ENCODE measurements around the gene GMDS.

The GMDS gene

DNA sequence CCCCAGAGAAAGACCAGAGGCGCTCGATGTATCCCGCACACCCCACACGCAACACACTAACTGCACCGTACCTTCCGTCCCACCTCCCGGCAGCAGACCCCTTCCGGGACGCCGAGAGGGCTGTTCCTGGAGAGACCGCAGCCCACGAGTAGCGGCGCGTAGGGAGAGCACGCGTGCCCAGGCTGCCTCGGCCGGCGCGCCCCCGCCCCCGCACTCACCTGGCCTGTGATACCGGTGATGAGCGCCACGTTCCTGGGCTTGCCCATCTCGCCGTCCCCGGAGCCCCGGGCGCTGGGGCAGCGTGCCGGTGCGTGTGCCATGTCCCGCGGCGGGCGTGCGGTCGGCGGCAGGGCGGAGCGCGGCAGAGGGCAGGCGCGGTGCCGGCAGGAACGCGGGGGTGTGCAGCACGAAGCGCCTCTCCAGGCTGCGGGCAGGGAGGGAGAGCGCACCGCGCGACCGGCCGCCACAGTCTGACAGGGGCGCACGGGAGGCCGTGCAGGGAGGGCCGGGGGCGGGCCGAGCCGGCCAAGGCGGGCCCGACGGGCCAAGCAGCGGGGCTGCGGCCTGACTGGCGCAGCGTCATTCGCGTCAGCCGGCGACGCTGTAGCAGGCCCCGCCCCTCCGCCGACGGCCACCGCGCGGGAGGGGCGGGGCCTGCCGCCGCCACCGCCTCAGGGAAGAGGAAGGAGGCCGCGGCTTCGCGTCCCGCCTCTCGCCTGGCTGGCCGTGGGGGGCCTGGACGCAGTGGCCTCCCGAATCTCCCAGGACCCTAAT is at the start of gene GMDS:
Gene GMDS, minus strand, starts transcription at position 503 of the 774 bp plus-strand sequence.
- Histone ChIP-seq H3K27ac (ENCODE audit: low read depth, low read length) (peak within 1 kb of the TSS; percentile 78), H3K4me3 (ENCODE audit: low read depth, low read length) (peak within 1 kb of the TSS; percentile 95), H3K4me1 (ENCODE audit: control insufficient read depth, insufficient read depth, low read length) (peaks cover 45% of the 10 kb centered on the region), H3K36me3 (ENCODE audit: control insufficient read depth, insufficient read depth, low read length) (no peaks in the 10 kb centered on the region), H3K27me3 (ENCODE audit: control insufficient read depth, insufficient read depth, low read length) (peaks cover 6% of the 10 kb centered on the region), H3K9ac (ENCODE audit: low read depth, low read length) (peak within 1 kb of the TSS; percentile 78), H3K9me3 (ENCODE audit: control insufficient read depth, insufficient read depth, low read length) (no peaks in the 10 kb centered on the region)

DNA sequence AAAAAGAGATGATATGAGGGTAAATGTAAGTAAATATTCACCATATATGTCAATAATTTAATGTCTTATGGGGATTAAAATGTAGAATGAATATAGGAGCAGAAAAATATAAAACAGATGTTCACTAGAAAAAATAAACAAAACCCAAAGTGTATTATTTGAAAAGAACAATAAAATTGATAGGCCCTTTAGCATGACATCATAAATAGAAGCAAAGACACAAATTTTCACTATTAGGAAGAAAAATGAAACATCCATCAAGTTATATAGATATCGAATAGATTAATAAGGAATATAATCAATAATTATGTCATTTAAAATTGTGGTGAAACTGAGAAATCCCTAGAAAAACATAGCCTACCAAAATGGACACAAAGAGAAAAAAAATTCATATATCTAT is 40.1 kb upstream of the GMDS start:
- Histone ChIP-seq H3K27ac (ENCODE audit: low read depth, low read length) (no peak overlapping the region), H3K4me1 (ENCODE audit: control insufficient read depth, insufficient read depth, low read length) (no peaks in the 10 kb centered on the region), H3K36me3 (ENCODE audit: control insufficient read depth, insufficient read depth, low read length) (no peaks in the 10 kb centered on the region), H3K9me3 (ENCODE audit: control insufficient read depth, insufficient read depth, low read length) (no peaks in the 10 kb centered on the region; the same call in 1 of the 2 replicates), H3K9ac (ENCODE audit: low read depth, low read length) (no peak overlapping the region), H3K27me3 (ENCODE audit: control insufficient read depth, insufficient read depth, low read length) (no peaks in the 10 kb centered on the region), H3K4me3 (ENCODE audit: low read depth, low read length) (no peak overlapping the region)

GRCh38 chr6:2275892-2276242 is 30.5 kb upstream of the GMDS start:
- H3K9ac ChIP-seq (ENCODE audit: low read depth, low read length), result no peak overlapping the region
- no peaks in the 10 kb centered on the region for H3K27me3 ChIP-seq (ENCODE audit: control insufficient read depth, insufficient read depth, low read length)
- no peak overlapping the region for H3K4me3 ChIP-seq (ENCODE audit: low read depth, low read length)
- 0 out of 2 replicates have a peak, but pooled peaks cover 3% of the 10 kb centered on the region for H3K4me1 ChIP-seq (ENCODE audit: control insufficient read depth, insufficient read depth, low read length)
- no peak overlapping the region for H3K27ac ChIP-seq (ENCODE audit: low read depth, low read length)
- H3K9me3 ChIP-seq (ENCODE audit: control insufficient read depth, insufficient read depth, low read length), result peaks cover 5% of the 10 kb centered on the region; the same call in 1 of the 2 replicates
- no peaks in the 10 kb centered on the region for H3K36me3 ChIP-seq (ENCODE audit: control insufficient read depth, insufficient read depth, low read length)

GRCh38 chr6:2274981-2275891 is 29.8 kb upstream of the GMDS start:
- Histone ChIP-seq H3K9ac (ENCODE audit: low read depth, low read length) (no peak overlapping the region), H3K27ac (ENCODE audit: low read depth, low read length) (no peak overlapping the region), H3K4me1 (ENCODE audit: control insufficient read depth, insufficient read depth, low read length) (0 out of 2 replicates have a peak, but pooled peaks cover 4% of the 10 kb centered on the region), H3K9me3 (ENCODE audit: control insufficient read depth, insufficient read depth, low read length) (peaks cover 5% of the 10 kb centered on the region; the same call in 1 of the 2 replicates), H3K4me3 (ENCODE audit: low read depth, low read length) (no peak overlapping the region), H3K36me3 (ENCODE audit: control insufficient read depth, insufficient read depth, low read length) (no peaks in the 10 kb centered on the region), H3K27me3 (ENCODE audit: control insufficient read depth, insufficient read depth, low read length) (no peaks in the 10 kb centered on the region)

DNA sequence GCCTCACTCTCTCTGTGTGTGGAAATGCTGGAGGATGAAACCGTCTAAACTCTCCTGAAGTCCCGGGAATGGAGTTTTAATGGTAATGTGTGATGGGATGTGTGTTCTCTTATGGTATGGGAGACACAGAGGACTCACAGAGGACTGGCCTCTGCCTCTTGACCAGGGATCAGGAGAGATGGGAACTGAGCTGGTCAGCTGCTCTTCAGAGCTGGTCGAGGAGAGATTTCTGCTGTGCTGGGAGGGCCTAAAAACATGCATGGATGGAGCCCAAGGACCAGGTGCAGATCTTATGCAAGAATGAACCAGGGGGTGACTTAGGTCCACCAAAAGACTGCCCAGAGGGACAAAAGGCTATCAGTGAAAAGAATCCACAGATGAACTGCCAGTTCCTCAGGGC is 27.3 kb upstream of the GMDS start:
- no peaks in the 10 kb centered on the region for H3K9me3 ChIP-seq (ENCODE audit: control insufficient read depth, insufficient read depth, low read length)
- H3K36me3 ChIP-seq (ENCODE audit: control insufficient read depth, insufficient read depth, low read length), result no peaks in the 10 kb centered on the region
- H3K4me3 ChIP-seq (ENCODE audit: low read depth, low read length), result no peak overlapping the region
- H3K9ac ChIP-seq (ENCODE audit: low read depth, low read length), result no peak overlapping the region
- no peak overlapping the region for H3K27ac ChIP-seq (ENCODE audit: low read depth, low read length)
- no peaks in the 10 kb centered on the region for H3K27me3 ChIP-seq (ENCODE audit: control insufficient read depth, insufficient read depth, low read length)
- H3K4me1 ChIP-seq (ENCODE audit: control insufficient read depth, insufficient read depth, low read length), result 0 out of 2 replicates have a peak, but pooled peaks cover 4% of the 10 kb centered on the region

DNA sequence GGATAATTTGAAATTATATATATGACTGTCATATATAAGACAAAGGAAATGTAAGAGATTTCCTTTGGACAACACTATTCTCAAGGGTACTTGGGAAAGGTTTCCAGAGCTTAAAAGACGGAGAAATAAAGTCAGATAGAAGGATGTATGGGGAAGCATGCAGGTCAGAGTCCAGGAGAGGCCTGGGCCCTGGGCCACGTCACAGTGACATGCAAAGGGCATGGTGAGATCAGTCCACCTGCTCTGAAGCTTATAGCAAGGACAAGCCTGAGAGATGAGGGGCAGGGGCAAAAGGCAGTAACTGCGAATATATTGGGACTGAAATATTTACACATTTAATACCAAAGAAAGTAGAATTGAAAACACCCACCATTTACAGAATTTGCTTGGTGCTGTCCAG is 24.6 kb upstream of the GMDS start:
- H3K36me3 ChIP-seq (ENCODE audit: control insufficient read depth, insufficient read depth, low read length), result no peaks in the 10 kb centered on the region
- H3K9me3 ChIP-seq (ENCODE audit: control insufficient read depth, insufficient read depth, low read length), result no peaks in the 10 kb centered on the region
- 0 out of 2 replicates have a peak, but pooled peaks cover 4% of the 10 kb centered on the region for H3K4me1 ChIP-seq (ENCODE audit: control insufficient read depth, insufficient read depth, low read length)
- no peak overlapping the region for H3K27ac ChIP-seq (ENCODE audit: low read depth, low read length)
- H3K4me3 ChIP-seq (ENCODE audit: low read depth, low read length), result no peak overlapping the region
- H3K27me3 ChIP-seq (ENCODE audit: control insufficient read depth, insufficient read depth, low read length), result no peaks in the 10 kb centered on the region
- no peak overlapping the region for H3K9ac ChIP-seq (ENCODE audit: low read depth, low read length)

DNA sequence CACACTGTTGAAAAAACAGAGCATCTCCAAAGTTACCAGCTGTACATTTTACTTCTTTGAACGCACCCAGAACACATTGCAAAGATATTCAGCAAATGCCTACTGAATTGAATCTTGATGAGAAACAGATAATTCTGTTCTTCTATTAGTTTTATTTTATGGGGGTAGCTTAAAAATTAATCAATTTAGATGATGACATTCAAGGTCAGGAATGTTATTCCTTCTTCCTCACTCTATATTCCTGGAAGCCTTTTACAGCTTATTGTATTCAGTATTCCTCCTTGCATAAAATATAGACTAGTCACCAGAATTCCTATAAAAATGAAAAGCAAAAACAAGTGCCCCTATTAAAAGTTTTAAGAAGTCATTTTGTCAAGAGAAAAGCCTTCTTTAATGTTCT is 21.4 kb upstream of the GMDS start:
- H3K4me3 ChIP-seq (ENCODE audit: low read depth, low read length), result no peak overlapping the region
- H3K9ac ChIP-seq (ENCODE audit: low read depth, low read length), result no peak overlapping the region
- no peaks in the 10 kb centered on the region for H3K9me3 ChIP-seq (ENCODE audit: control insufficient read depth, insufficient read depth, low read length)
- H3K27me3 ChIP-seq (ENCODE audit: control insufficient read depth, insufficient read depth, low read length), result no peaks in the 10 kb centered on the region
- 0 out of 2 replicates have a peak, but pooled peaks cover 4% of the 10 kb centered on the region for H3K4me1 ChIP-seq (ENCODE audit: control insufficient read depth, insufficient read depth, low read length)
- H3K36me3 ChIP-seq (ENCODE audit: control insufficient read depth, insufficient read depth, low read length), result no peaks in the 10 kb centered on the region
- H3K27ac ChIP-seq (ENCODE audit: low read depth, low read length), result no peak overlapping the region

DNA sequence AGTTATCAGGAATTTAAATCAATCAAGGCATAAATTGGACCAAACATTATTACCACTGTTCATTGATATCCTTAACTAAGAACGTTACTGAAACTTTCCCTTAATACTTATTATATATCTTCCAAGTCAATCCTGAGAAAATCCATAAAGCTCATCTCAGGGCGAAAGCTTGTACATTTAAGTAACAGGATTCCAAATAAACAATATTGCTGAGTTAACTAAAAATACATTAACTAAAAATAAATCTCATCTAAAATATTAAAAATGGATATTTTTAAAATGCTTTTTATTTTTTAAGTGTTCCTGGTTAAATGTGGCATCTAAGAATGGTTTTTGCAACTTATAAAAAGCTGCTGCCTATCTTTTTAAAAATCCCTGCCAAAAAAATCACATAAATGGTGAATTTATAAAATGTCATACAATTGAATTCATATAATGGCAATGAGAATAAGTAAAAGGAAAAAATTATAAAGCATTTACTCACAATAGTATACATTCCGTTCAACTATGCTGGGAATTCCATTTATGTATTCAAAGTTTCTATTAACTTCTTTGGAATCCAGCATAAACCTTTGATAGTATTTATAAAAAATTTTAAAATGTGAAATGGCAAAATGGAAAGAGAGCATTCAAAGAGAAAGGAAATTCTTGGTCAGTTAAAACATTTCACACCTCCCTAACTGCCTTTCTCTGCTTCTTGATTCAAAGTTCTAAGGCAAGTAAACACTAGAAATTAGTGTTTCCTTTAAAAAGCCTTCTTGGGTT is 20.8 kb upstream of the GMDS start:
- Histone ChIP-seq H3K4me1 (ENCODE audit: control insufficient read depth, insufficient read depth, low read length) (0 out of 2 replicates have a peak, but pooled peaks cover 4% of the 10 kb centered on the region), H3K27me3 (ENCODE audit: control insufficient read depth, insufficient read depth, low read length) (no peaks in the 10 kb centered on the region), H3K9me3 (ENCODE audit: control insufficient read depth, insufficient read depth, low read length) (no peaks in the 10 kb centered on the region), H3K27ac (ENCODE audit: low read depth, low read length) (no peak overlapping the region), H3K9ac (ENCODE audit: low read depth, low read length) (no peak overlapping the region), H3K36me3 (ENCODE audit: control insufficient read depth, insufficient read depth, low read length) (no peaks in the 10 kb centered on the region), H3K4me3 (ENCODE audit: low read depth, low read length) (no peak overlapping the region)

DNA sequence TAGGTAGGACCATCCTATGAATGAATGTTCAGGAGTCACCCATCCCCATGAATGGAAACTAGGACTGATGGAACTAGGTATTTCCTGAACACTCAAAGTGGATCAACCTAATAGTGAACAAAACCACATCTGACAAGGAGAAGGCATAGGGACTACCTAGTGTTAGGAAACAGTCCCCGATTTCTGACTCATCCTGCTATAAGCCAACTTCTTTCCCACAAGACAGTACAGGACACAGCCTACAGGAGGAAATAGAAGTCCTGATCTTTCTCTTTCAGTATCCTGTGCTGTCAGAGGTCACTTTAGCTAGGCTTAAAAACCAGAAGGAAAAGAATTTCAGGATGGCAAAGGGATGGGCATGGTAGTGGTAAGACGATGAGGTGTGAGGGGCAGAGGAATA is 19.5 kb upstream of the GMDS start:
- no peaks in the 10 kb centered on the region for H3K36me3 ChIP-seq (ENCODE audit: control insufficient read depth, insufficient read depth, low read length)
- H3K27me3 ChIP-seq (ENCODE audit: control insufficient read depth, insufficient read depth, low read length), result no peaks in the 10 kb centered on the region
- no peaks in the 10 kb centered on the region for H3K4me1 ChIP-seq (ENCODE audit: control insufficient read depth, insufficient read depth, low read length)
- H3K9me3 ChIP-seq (ENCODE audit: control insufficient read depth, insufficient read depth, low read length), result no peaks in the 10 kb centered on the region
- H3K4me3 ChIP-seq (ENCODE audit: low read depth, low read length), result no peak overlapping the region
- no peak overlapping the region for H3K9ac ChIP-seq (ENCODE audit: low read depth, low read length)
- H3K27ac ChIP-seq (ENCODE audit: low read depth, low read length), result no peak overlapping the region

- H3K4me3 ChIP-seq (ENCODE audit: low read depth, low read length), result no peak overlapping the region
- H3K27me3 ChIP-seq (ENCODE audit: control insufficient read depth, insufficient read depth, low read length), result no peaks in the 10 kb centered on the region
- H3K9ac ChIP-seq (ENCODE audit: low read depth, low read length), result no peak overlapping the region
- no peaks in the 10 kb centered on the region for H3K4me1 ChIP-seq (ENCODE audit: control insufficient read depth, insufficient read depth, low read length)
- no peaks in the 10 kb centered on the region for H3K9me3 ChIP-seq (ENCODE audit: control insufficient read depth, insufficient read depth, low read length)
- no peaks in the 10 kb centered on the region for H3K36me3 ChIP-seq (ENCODE audit: control insufficient read depth, insufficient read depth, low read length)
- H3K27ac ChIP-seq (ENCODE audit: low read depth, low read length), result no peak overlapping the region
Measured at GRCh38 chr6:2263896-2264295, 18.5 kb upstream of the GMDS start.

All from HUES48 (cell line).